Calu3 (cell line): ENCODE data around the gene SRRM4. TPM values are rescaled to one million over a fixed set of nuclear protein-coding genes. Genes with fewer than 3 reads are reported as not detected.

ENCODE experiments used
- BruUV-seq: library from RNA; stranded (reverse); fragments of 400-500 nt; replicated peaks from 2 replicates; lab custom pipeline; 2021; lab: Mats Ljungman, UMichigan
- CTCF ChIA-PET: fragments of 300-600 bp; sonication (Branson Sonifier 250); formaldehyde crosslinking; loops from one replicate; lab custom pipeline; 2022; ENCODE audit warnings: antibody characterized with exemption; lab: Charles Lee
- DNase-seq: peaks from one replicate; pipeline ENCODE4 v3.0.0; 2022
- H3K27ac Mint-ChIP-seq: one replicate; pipeline ENCODE4 v1.8.0; 2022; ENCODE audit warnings: mixed read lengths; ENCODE audit not compliant: unreplicated experiment
- H3K27me3 Mint-ChIP-seq: one replicate; pipeline ENCODE4 v1.8.0; 2022; ENCODE audit warnings: mixed read lengths; ENCODE audit not compliant: unreplicated experiment
- H3K36me3 Mint-ChIP-seq: one replicate; pipeline ENCODE4 v1.8.0; 2022; ENCODE audit warnings: mild to moderate bottlenecking, moderate library complexity, mixed read lengths; ENCODE audit not compliant: insufficient read depth, unreplicated experiment
- H3K4me1 Mint-ChIP-seq: one replicate; pipeline ENCODE4 v1.8.0; 2022; ENCODE audit warnings: mild to moderate bottlenecking, low read depth, mixed read lengths; ENCODE audit not compliant: unreplicated experiment
- H3K4me3 Mint-ChIP-seq: one replicate; pipeline ENCODE4 v1.8.0; 2022; ENCODE audit warnings: mild to moderate bottlenecking, low read depth, moderate library complexity, mixed read lengths; ENCODE audit not compliant: unreplicated experiment
- H3K9me3 Mint-ChIP-seq: one replicate; pipeline ENCODE4 v1.8.0; 2022; ENCODE audit warnings: low read depth, mixed read lengths; ENCODE audit not compliant: unreplicated experiment
- intact Hi-C: fragments of 100-400 bp; cut with micrococcal nuclease; formaldehyde crosslinking; loops from one replicate; pipeline ENCODE4 v1.10.0; 2022; ENCODE audit not compliant: unreplicated experiment
- total RNA-seq: library from RNA; stranded (reverse); gene quantifications from 2 replicates; pipeline ENCODE4 v1.2.3, GENCODE V29; 2022
- TF ChIP-seq, protein P1 (sequence below): fragments of 200-600 bp; IDR thresholded peaks from one replicate; pipeline ENCODE4 v1.8.0; 2022; ENCODE audit warnings: antibody characterized with exemption; ENCODE audit not compliant: unreplicated experiment

The SRRM4 gene
- total RNA-seq, 1 experiment from 2014 or later: not detected

DNA sequence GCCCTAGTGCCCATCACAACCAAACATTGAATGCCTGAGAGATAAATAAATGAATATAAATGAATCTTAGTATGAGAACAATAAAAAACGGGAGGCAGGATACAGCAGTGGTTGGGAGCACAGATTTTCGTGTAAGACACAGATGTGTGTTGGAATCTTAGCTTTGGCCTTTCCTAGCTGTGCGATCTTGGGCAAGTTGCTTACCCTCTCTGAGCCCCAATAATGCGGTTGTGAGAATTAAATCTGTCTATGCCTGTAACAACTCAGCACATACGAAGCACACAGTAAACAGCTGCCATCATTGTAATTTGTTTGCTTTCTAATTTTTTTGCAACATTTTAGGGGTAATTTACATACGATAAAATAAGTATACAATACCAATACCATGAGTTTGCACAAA is 89.8 kb downstream of the SRRM4 start:
- Mint-ChIP-seq H3K4me1 (no peaks in the 10 kb centered on the region), H3K27ac (no peak overlapping the region), H3K36me3 (no peaks in the 10 kb centered on the region), H3K27me3 (peaks cover 42% of the 10 kb centered on the region), H3K4me3 (no peak overlapping the region), H3K9me3 (no peaks in the 10 kb centered on the region)
- no TSS peak for BruUV-seq
- intact Hi-C loops: no loop called here
- CTCF ChIA-PET: no interaction called here
- DNase-seq: no peak
- TF ChIP-seq, protein P1, sequence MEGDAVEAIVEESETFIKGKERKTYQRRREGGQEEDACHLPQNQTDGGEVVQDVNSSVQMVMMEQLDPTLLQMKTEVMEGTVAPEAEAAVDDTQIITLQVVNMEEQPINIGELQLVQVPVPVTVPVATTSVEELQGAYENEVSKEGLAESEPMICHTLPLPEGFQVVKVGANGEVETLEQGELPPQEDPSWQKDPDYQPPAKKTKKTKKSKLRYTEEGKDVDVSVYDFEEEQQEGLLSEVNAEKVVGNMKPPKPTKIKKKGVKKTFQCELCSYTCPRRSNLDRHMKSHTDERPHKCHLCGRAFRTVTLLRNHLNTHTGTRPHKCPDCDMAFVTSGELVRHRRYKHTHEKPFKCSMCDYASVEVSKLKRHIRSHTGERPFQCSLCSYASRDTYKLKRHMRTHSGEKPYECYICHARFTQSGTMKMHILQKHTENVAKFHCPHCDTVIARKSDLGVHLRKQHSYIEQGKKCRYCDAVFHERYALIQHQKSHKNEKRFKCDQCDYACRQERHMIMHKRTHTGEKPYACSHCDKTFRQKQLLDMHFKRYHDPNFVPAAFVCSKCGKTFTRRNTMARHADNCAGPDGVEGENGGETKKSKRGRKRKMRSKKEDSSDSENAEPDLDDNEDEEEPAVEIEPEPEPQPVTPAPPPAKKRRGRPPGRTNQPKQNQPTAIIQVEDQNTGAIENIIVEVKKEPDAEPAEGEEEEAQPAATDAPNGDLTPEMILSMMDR: no peak

DNA sequence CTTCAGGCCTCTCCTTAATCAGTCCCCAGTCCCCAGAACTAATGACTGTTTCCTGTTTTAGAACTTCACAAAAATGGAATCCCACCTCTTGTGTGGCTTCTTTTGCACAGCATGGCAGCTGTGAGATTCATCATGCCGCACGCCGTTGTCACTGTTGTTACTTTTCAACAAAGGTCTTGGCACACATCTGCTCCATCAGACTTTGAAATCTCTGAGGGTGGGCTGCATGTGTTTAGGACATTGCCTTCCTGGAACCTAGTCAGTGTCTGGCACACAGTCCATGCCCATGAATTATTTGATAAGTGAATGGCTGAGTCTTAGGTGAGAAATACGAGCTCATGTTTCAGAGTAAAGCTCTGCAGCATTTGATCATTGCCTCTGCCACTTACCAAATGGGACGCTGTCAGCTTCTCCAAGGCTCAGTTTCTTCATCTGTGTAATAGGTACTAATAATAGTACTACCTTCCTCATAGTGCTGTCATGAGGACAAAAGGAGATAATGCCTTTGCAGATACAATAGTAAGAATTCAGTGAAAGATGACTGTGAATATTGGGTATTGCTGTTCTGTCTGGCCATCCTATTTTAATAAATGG is 90.4 kb downstream of the SRRM4 start:
- TF ChIP-seq, protein P1: no peak
- no peak overlapping the region for H3K27ac Mint-ChIP-seq
- no TSS peak for BruUV-seq
- no peak overlapping the region for H3K4me3 Mint-ChIP-seq
- DNase-seq: no peak
- H3K4me1 Mint-ChIP-seq: no peaks in the 10 kb centered on the region
- no peaks in the 10 kb centered on the region for H3K9me3 Mint-ChIP-seq
- intact Hi-C loops: no loop called here
- CTCF ChIA-PET: no interaction called here
- no peaks in the 10 kb centered on the region for H3K36me3 Mint-ChIP-seq
- H3K27me3 Mint-ChIP-seq: peaks cover 36% of the 10 kb centered on the region

DNA sequence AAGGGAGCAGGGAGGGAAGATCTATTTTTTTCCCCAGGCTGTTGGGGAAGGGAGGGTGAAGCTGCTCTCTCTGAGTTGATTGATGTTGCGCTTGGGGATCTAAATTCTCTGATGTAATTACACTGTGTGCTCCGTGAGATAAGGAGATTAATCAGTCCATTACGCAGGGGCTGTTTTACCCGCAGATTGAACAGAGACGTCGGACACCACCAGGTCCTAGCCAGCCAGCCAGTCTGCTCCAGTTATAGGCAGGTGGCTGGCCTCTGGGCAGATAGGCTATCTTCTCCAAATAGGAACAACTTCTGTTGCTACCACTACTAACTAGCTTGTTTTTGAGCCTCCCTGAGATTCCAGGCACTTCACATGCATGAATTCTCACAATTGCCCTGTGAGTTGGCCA is 91.1 kb downstream of the SRRM4 start:
- H3K27me3 Mint-ChIP-seq: peaks cover 29% of the 10 kb centered on the region
- CTCF ChIA-PET: no interaction called here
- TF ChIP-seq, protein P1: no peak
- intact Hi-C loops: no loop called here
- no TSS peak for BruUV-seq
- no peaks in the 10 kb centered on the region for H3K9me3 Mint-ChIP-seq
- H3K27ac Mint-ChIP-seq: no peak overlapping the region
- no peak overlapping the region for H3K4me3 Mint-ChIP-seq
- H3K36me3 Mint-ChIP-seq: no peaks in the 10 kb centered on the region
- no peak for DNase-seq
- no peaks in the 10 kb centered on the region for H3K4me1 Mint-ChIP-seq

GRCh38 chr12:119075222-119075787 is 94.0 kb downstream of the SRRM4 start:
- no peaks in the 10 kb centered on the region for H3K36me3 Mint-ChIP-seq
- H3K4me3 Mint-ChIP-seq: no peak overlapping the region
- intact Hi-C loops: no loop called here
- no TSS peak for BruUV-seq
- no peak for DNase-seq
- TF ChIP-seq, protein P1: no peak
- no peaks in the 10 kb centered on the region for H3K4me1 Mint-ChIP-seq
- peaks cover 19% of the 10 kb centered on the region for H3K27me3 Mint-ChIP-seq
- CTCF ChIA-PET: no interaction called here
- no peaks in the 10 kb centered on the region for H3K9me3 Mint-ChIP-seq
- H3K27ac Mint-ChIP-seq: no peak overlapping the region
